Measurements from ENCODE around the gene HNF4A. TPM values are rescaled to one million over a fixed set of nuclear protein-coding genes. Genes with fewer than 3 reads are reported as not detected.

Gene HNF4A
- total RNA-seq, 1 donor = not detected

DNA sequence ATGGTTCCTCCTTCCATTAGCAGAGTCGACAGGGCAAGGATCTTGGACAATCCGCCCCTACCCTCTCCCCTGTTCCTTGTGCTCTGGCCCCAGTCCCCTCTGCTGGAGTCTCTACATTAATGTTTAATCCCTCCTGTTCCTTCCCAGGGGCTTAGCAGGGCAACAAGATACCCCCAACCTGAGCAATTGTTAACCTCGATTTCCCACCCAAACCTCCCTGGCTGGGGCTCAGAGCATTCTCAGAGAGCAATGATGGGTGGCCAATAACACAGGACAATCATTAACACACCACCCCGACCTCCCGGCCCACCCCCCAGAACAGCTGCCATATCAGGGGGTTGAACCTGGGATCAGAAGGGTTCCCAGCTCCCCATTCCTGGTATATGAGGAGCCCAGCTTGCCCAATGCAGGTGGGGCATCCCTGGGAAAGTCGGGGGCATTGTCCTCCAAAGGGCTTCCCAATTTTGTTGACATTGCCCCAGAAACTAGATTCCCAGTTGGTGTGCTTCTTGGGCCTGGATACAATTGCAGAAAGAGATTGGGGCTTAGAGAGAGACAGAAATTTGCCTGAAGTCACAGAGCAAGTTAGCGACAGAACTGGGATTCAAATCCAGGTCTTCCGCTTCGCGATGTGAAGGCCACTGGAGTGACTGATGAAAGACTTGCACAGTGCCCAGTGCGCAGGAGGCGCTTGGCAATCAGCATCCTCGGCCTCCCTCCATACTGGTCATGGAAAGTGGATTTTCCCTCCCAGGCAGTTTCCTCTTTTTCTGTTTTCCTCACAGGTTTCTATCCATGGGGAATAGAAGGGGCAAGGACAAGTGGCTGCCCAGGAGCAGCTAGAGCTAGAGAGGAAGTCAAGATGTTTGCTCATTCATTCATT is 60.6 kb downstream of the HNF4A start:
- Histone ChIP-seq H3K9me3 (ENCODE audit: low read depth, low read length) (no peaks in the 10 kb centered on the region), H3K4me1 (ENCODE audit: insufficient read depth, low read length) (no peaks in the 10 kb centered on the region), H3K36me3 (ENCODE audit: insufficient read depth, low read length) (no peaks in the 10 kb centered on the region), H2AFZ (ENCODE audit: low read length) (no peak overlapping the region), H3K27me3 (ENCODE audit: insufficient read depth, low read length) (peaks cover 25% of the 10 kb centered on the region), H3K27ac (ENCODE audit: low read depth, low read length) (no peak overlapping the region), H3K4me2 (ENCODE audit: insufficient read depth, low read length) (no peak overlapping the region), H4K20me1 (ENCODE audit: insufficient read depth, low read length) (no peaks in the 10 kb centered on the region), H3K79me2 (ENCODE audit: insufficient read depth, low read length) (no peaks in the 10 kb centered on the region), H3K4me3 (ENCODE audit: insufficient read depth, low read length) (no peak overlapping the region)
- DNase-seq (ENCODE audit: insufficient read length, low spot score, missing footprints) = peak; percentile 30
- TF ChIP-seq, protein P1, sequence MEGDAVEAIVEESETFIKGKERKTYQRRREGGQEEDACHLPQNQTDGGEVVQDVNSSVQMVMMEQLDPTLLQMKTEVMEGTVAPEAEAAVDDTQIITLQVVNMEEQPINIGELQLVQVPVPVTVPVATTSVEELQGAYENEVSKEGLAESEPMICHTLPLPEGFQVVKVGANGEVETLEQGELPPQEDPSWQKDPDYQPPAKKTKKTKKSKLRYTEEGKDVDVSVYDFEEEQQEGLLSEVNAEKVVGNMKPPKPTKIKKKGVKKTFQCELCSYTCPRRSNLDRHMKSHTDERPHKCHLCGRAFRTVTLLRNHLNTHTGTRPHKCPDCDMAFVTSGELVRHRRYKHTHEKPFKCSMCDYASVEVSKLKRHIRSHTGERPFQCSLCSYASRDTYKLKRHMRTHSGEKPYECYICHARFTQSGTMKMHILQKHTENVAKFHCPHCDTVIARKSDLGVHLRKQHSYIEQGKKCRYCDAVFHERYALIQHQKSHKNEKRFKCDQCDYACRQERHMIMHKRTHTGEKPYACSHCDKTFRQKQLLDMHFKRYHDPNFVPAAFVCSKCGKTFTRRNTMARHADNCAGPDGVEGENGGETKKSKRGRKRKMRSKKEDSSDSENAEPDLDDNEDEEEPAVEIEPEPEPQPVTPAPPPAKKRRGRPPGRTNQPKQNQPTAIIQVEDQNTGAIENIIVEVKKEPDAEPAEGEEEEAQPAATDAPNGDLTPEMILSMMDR (IDR thresholded peaks at IDR 0.05; ENCODE audit: extremely low read depth, low read depth, low read length) = no peak

DNA sequence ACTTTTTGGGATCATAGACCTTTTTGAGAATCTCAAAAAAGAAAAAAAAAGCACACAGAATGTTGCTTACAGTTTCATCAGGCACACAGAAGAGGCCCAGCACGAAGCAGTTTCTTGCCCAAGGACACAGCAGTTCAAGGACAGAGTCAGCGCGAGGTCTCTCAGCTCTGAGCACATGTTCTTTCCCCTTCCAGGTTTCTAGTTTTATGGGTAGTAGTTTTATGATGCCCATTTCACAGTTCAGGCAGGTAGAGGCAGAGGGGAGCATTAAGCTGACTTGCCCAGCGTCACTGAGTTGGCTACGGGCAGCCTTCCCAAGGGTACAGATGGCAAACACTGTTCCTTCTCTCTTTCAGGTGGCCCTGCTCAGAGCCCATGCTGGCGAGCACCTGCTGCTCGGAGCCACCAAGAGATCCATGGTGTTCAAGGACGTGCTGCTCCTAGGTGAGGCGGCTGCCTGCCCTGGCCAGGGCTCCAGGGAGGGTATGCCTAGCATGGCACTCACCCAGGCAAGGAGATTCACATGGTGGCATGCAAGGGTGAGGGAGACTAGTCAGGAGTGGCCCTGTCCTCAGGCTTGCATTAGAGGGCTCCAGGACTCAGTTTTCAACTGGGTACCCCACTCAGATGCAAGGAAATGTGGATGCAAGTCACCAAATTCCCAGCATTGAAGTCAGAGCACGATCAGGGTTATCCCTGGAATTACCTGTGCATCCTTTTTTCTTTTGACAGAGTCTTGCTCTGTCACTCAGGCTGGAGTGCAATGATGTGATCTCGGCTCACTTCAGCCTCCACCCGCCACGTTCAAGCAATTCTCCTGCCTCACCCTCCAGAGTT is 62.8 kb downstream of the HNF4A start:
- no peaks in the 10 kb centered on the region for H3K9me3 ChIP-seq (ENCODE audit: low read depth, low read length)
- H3K27me3 ChIP-seq (ENCODE audit: insufficient read depth, low read length) = peaks cover 25% of the 10 kb centered on the region
- peak; percentile 31 for DNase-seq (ENCODE audit: insufficient read length, low spot score, missing footprints)
- no peaks in the 10 kb centered on the region for H3K4me1 ChIP-seq (ENCODE audit: insufficient read depth, low read length)
- H3K4me3 ChIP-seq (ENCODE audit: insufficient read depth, low read length) = no peak overlapping the region
- no peaks in the 10 kb centered on the region for H4K20me1 ChIP-seq (ENCODE audit: insufficient read depth, low read length)
- no peak overlapping the region for H3K27ac ChIP-seq (ENCODE audit: low read depth, low read length)
- H3K4me2 ChIP-seq (ENCODE audit: insufficient read depth, low read length) = no peak overlapping the region
- TF ChIP-seq, protein P1 (IDR thresholded peaks at IDR 0.05; ENCODE audit: extremely low read depth, low read depth, low read length) = no peak
- H3K36me3 ChIP-seq (ENCODE audit: insufficient read depth, low read length) = no peaks in the 10 kb centered on the region
- no peaks in the 10 kb centered on the region for H3K79me2 ChIP-seq (ENCODE audit: insufficient read depth, low read length)
- H2AFZ ChIP-seq (ENCODE audit: low read length) = no peak overlapping the region

DNA sequence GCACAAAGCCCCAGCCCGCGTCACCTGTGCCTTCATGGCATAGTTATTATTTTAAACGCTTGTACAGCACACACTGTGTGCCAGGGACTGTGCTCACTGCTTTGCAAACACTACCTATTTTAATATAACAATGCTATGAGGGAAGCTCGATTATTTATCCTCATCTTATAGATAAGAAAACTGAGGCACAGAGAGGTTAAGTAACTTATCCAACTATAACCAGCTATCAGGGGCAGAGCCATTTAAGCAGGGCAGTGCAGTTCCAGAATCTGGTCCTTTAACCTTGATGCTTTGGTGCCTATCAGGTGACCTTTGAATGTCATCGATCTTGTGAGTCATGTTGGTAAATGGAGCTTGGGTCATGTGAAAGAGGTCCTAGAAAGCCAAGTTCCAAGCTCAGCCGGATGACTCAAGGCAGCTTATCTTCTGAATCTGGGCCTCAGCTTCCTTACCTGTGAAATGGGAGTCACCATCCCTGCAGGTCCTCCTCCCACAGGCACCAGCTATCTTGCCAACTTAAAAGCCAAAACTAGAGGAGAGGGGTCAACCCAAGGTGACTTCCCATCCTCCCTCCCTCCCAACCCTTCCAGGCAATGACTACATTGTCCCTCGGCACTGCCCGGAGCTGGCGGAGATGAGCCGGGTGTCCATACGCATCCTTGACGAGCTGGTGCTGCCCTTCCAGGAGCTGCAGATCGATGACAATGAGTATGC is 63.8 kb downstream of the HNF4A start:
- TF ChIP-seq, protein P1 (IDR thresholded peaks at IDR 0.05; ENCODE audit: extremely low read depth, low read depth, low read length) = no peak
- H3K4me1 ChIP-seq (ENCODE audit: insufficient read depth, low read length) = no peaks in the 10 kb centered on the region
- no peaks in the 10 kb centered on the region for H3K36me3 ChIP-seq (ENCODE audit: insufficient read depth, low read length)
- no peaks in the 10 kb centered on the region for H3K79me2 ChIP-seq (ENCODE audit: insufficient read depth, low read length)
- H3K4me2 ChIP-seq (ENCODE audit: insufficient read depth, low read length) = no peak overlapping the region
- H3K9me3 ChIP-seq (ENCODE audit: low read depth, low read length) = no peaks in the 10 kb centered on the region
- H3K27me3 ChIP-seq (ENCODE audit: insufficient read depth, low read length) = peaks cover 32% of the 10 kb centered on the region
- H4K20me1 ChIP-seq (ENCODE audit: insufficient read depth, low read length) = no peaks in the 10 kb centered on the region
- DNase-seq (ENCODE audit: insufficient read length, low spot score, missing footprints) = peak; percentile 17
- H3K27ac ChIP-seq (ENCODE audit: low read depth, low read length) = no peak overlapping the region
- H2AFZ ChIP-seq (ENCODE audit: low read length) = no peak overlapping the region
- no peak overlapping the region for H3K4me3 ChIP-seq (ENCODE audit: insufficient read depth, low read length)
